K562 (cell line): Measurements from ENCODE around the gene RNF41. TPM values are rescaled to one million over a fixed set of nuclear protein-coding genes. Genes with fewer than 3 reads are reported as not detected.

Experiments used
- ATAC-seq: fragments of 200-7000 bp; cut with Tn5 transposase; 3 replicates; pipeline ENCODE4 v1.9.1; 2020; ENCODE audit warnings: moderate library complexity
- BruUV-seq: library from RNA; stranded (reverse); fragments of 400-500 nt; replicated peaks from 2 replicates; lab custom pipeline; 2021; lab: Mats Ljungman, UMichigan
- CTCF ChIA-PET: fragments of 300-600 bp; formaldehyde crosslinking; extraction: SDS; loops from one replicate; lab custom pipeline; 2021; ENCODE audit warnings: low intra/inter-chr PET ratio; lab: Yijun Ruan, JAX
- POLR2A ChIA-PET: fragments of 300-600, 350-650 bp; sonication (Branson Sonifier 250); formaldehyde crosslinking; extraction: SDS; loops from one replicate; lab custom pipeline; 2021; ENCODE audit warnings: antibody characterized with exemption, inconsistent platforms; lab: Yijun Ruan, JAX
- DNase-seq, 4 experiments: peaks; one replicate each; pipeline versions ENCODE4 v3.0.0 to v3.0.0-alpha.2; 2011 to 2018; ENCODE audit warnings: low spot score in 3 of 4, mixed read lengths in 3 of 4; ENCODE audit errors: extremely low read depth in 1 of 4
- FAIRE-seq: peaks from 2 replicates; lab custom pipeline; 2011; peaks lifted over from hg19 to GRCh38; lab: Jason Lieb, UNC
- H2AFZ ChIP-seq: 2 replicates; pipeline ENCODE4 v1.6.0; 2011; ENCODE audit warnings: low read depth, low read length, control low read depth, inconsistent platforms
- H3K27ac ChIP-seq: fragments of 200-600 bp; 3 replicates; pipeline ENCODE4 v1.8.0; 2011; ENCODE audit warnings: low read depth, mild to moderate bottlenecking, control low read depth, inconsistent platforms, low read length, moderate library complexity, mixed read lengths; ENCODE audit errors: extremely low read depth
- H3K27me3 ChIP-seq, 2 experiments: fragments of 300-600 bp in 1 of 2; 2 replicates in 1 of 2; 3 replicates in 1 of 2; pipeline versions ENCODE4 v1.6.0 to v1.8.0; 2011; ENCODE audit warnings: inconsistent platforms in 2 of 2, low read length in 2 of 2, mild to moderate bottlenecking in 1 of 2, mixed read lengths in 1 of 2, moderate library complexity in 1 of 2; ENCODE audit not compliant: control insufficient read depth in 2 of 2, insufficient read depth in 2 of 2
- H3K36me3 ChIP-seq: fragments of 300-600 bp; 3 replicates; pipeline ENCODE4 v1.8.0; 2011; ENCODE audit warnings: mild to moderate bottlenecking, low read length, inconsistent platforms; ENCODE audit not compliant: control insufficient read depth, insufficient read depth
- H3K4me1 ChIP-seq, 2 experiments: fragments of 200-600 bp in 1 of 2; replicated peaks in 1 of 2; 2 replicates in 1 of 2; 3 replicates in 1 of 2; pipeline versions ENCODE4 v1.5.1 to v1.8.0; 2011; ENCODE audit warnings: inconsistent platforms in 2 of 2, low read length in 2 of 2, mild to moderate bottlenecking in 1 of 2, mixed read lengths in 1 of 2, moderate library complexity in 1 of 2; ENCODE audit not compliant: control insufficient read depth in 2 of 2, insufficient read depth in 2 of 2
- H3K4me2 ChIP-seq: 2 replicates; pipeline ENCODE4 v1.6.1; 2011; ENCODE audit warnings: low read length, control low read depth, inconsistent platforms, mixed read lengths; ENCODE audit not compliant: insufficient read depth
- H3K4me3 ChIP-seq: fragments of 200-600 bp; sonication (generic), shearing (Covaris generic); 2 replicates; pipeline ENCODE4 v1.5.1; 2016; ENCODE audit warnings: control low read depth, inconsistent platforms
- H3K79me2 ChIP-seq: fragments of 200-600 bp; 3 replicates; pipeline ENCODE4 v1.8.0; 2011; ENCODE audit warnings: low read length, inconsistent platforms; ENCODE audit not compliant: control insufficient read depth, insufficient read depth
- H3K9ac ChIP-seq, 2 experiments: 2 replicates each; pipeline versions ENCODE4 v1.6.0 to v1.6.1; 2011; ENCODE audit warnings: low read depth in 2 of 2, low read length in 2 of 2, control low read depth in 1 of 2, inconsistent platforms in 1 of 2, mild to moderate bottlenecking in 1 of 2, mixed read lengths in 1 of 2; ENCODE audit not compliant: insufficient read depth in 1 of 2
- H3K9me1 ChIP-seq: one replicate; pipeline ENCODE4 v1.6.0; 2011; ENCODE audit warnings: inconsistent platforms, mild to moderate bottlenecking, low read length, moderate library complexity; ENCODE audit not compliant: control insufficient read depth, insufficient read depth
- H3K9me3 ChIP-seq: replicated peaks from 2 replicates; pipeline ENCODE4 v1.5.1; 2011; ENCODE audit warnings: low read depth, low read length, inconsistent platforms; ENCODE audit not compliant: control insufficient read depth, insufficient read depth
- H4K20me1 ChIP-seq: replicated peaks from 2 replicates; pipeline ENCODE4 v1.6.1; 2011; ENCODE audit warnings: low read length, inconsistent platforms, mixed read lengths; ENCODE audit not compliant: control insufficient read depth, insufficient read depth
- CGGBP1 ChIP-seq: fragments of 250-450 bp; sonication (Bioruptor Pico); IDR thresholded peaks from 2 replicates; pipeline ENCODE4 v1.9.0; 2021; ENCODE audit warnings: mild to moderate bottlenecking
- CTBP1 ChIP-seq: fragments of 450-650 bp; IDR thresholded peaks from 2 replicates; pipeline ENCODE4 v1.6.1; 2016; ENCODE audit warnings: borderline replicate concordance
- DDX20 ChIP-seq: fragments of 450-650 bp; IDR thresholded peaks from 2 replicates; pipeline ENCODE4 v1.6.1; 2016; ENCODE audit warnings: missing genetic modification characterization, low read depth, mild to moderate bottlenecking, missing compliant biosample characterization, moderate library complexity
- ERF ChIP-seq: fragments of 450-650 bp; formaldehyde crosslinking; IDR thresholded peaks from 2 replicates; pipeline ENCODE4 v1.4.0; 2020; ENCODE audit warnings: mild to moderate bottlenecking, mixed read lengths
- ETV1 ChIP-seq: fragments of 450-650 bp; conservative IDR thresholded peaks from 2 replicates; pipeline ENCODE4 v1.6.1; 2016; ENCODE audit warnings: missing genetic modification characterization, control low read depth, low read depth, missing compliant biosample characterization
- HNRNPLL ChIP-seq: fragments of 200-400 bp; formaldehyde crosslinking; IDR thresholded peaks from 2 replicates; pipeline ENCODE4 v1.6.1; 2017; ENCODE audit warnings: low read length, low read depth, mild to moderate bottlenecking; ENCODE audit not compliant: poor library complexity, severe bottlenecking
- ILF3 ChIP-seq: fragments of 450-650 bp; IDR thresholded peaks from 2 replicates; pipeline ENCODE4 v1.6.1; 2018; ENCODE audit warnings: antibody characterized with exemption, mild to moderate bottlenecking, moderate library complexity, borderline replicate concordance
- KAT7 ChIP-seq: sonication (generic); formaldehyde crosslinking; IDR thresholded peaks from 2 replicates; pipeline ENCODE4 v1.8.0; 2022; ENCODE audit warnings: missing genetic modification reagents, mild to moderate bottlenecking, borderline replicate concordance
- MNT ChIP-seq, 2 experiments: fragments of 450-650 bp; conservative IDR thresholded peaks; 2 replicates each; pipeline ENCODE4 v1.6.1; 2017; ENCODE audit warnings: mild to moderate bottlenecking in 2 of 2, moderate library complexity in 2 of 2
- NR4A1 ChIP-seq, 2 experiments: fragments of 250-450 bp in 1 of 2; fragments of 450-650 bp in 1 of 2; sonication (Bioruptor Pico) in 1 of 2; IDR thresholded peaks; 2 replicates each; pipeline versions ENCODE4 v1.4.0 to v1.6.1; 2016 to 2020; ENCODE audit warnings: mild to moderate bottlenecking in 2 of 2, missing compliant biosample characterization in 1 of 2, missing genetic modification characterization in 1 of 2, moderate library complexity in 1 of 2
- RBM17 ChIP-seq: fragments of 200-400 bp; formaldehyde crosslinking; IDR thresholded peaks from 2 replicates; pipeline ENCODE4 v1.6.1; 2017; ENCODE audit warnings: low read depth, mild to moderate bottlenecking, low read length, borderline replicate concordance
- SIN3A ChIP-seq, 2 experiments: fragments of 150-350 bp in 1 of 2; IDR thresholded peaks; 2 replicates each; pipeline ENCODE4 v1.6.1; 2011 to 2016; ENCODE audit warnings: borderline replicate concordance in 2 of 2, low read depth in 2 of 2, low read length in 2 of 2, mild to moderate bottlenecking in 2 of 2, moderate library complexity in 2 of 2; ENCODE audit not compliant: control insufficient read depth in 1 of 2
- U2AF2 ChIP-seq: fragments of 200-400 bp; formaldehyde crosslinking; optimal IDR thresholded peaks from 2 replicates; pipeline ENCODE3; 2017; ENCODE audit warnings: low read depth, mild to moderate bottlenecking, low read length
- ZNF133 ChIP-seq: fragments of 250-450 bp; sonication (Bioruptor Pico); IDR thresholded peaks from 2 replicates; pipeline ENCODE4 v1.4.0; 2020; ENCODE audit warnings: mild to moderate bottlenecking
- ZNF165 ChIP-seq: fragments of 250-450 bp; sonication (Bioruptor Pico); IDR thresholded peaks from 2 replicates; pipeline ENCODE4 v1.4.0; 2020; ENCODE audit warnings: borderline replicate concordance
- ZNF431 ChIP-seq: sonication (generic); formaldehyde crosslinking; IDR thresholded peaks from 2 replicates; pipeline ENCODE4 v1.8.0; 2022; ENCODE audit warnings: mild to moderate bottlenecking, missing genetic modification reagents
- WGBS: fragments of 100-300 bp; shearing (Covaris generic); methylation state at CpG from one replicate; pipeline ENCODE4 v1.1.6; 2016; ENCODE audit warnings: low coverage, mixed read lengths; ENCODE audit not compliant: insufficient coverage; ENCODE audit errors: missing lambda C conversion rate; 5-methylcytosine and 5-hydroxymethylcytosine counted together
- in situ Hi-C: fragments of 300-500 bp; cut with MboI; formaldehyde crosslinking; loops from 4 replicates; pipeline ENCODE4 v1.15.0; 2018; ENCODE audit warnings: inconsistent platforms, mixed read lengths
- intact Hi-C: fragments of 100-400 bp; cut with micrococcal nuclease; formaldehyde crosslinking; loops from 2 replicates; pipeline ENCODE4 v1.14.2; 2022
- polyA plus RNA-seq, 8 experiments: library from polyadenylated mRNA; depleted of rRNA in 4 of 8; stranded (reverse) in 5 of 8; unstranded in 3 of 8; fragments of >200 nt; fragmentation: Nextera tagmentation in 2 of 8; fragmentation: Illumina TruSeq in 1 of 8; extraction: Ambion mirVana in 2 of 8; extraction: Trizol in 1 of 8; gene quantifications; 2 replicates each; pipeline versions ENCODE4 v1.2.1 to v1.2.3, GENCODE V29; 2011 to 2014; ENCODE audit warnings: inconsistent platforms in 1 of 8, missing spikeins in 1 of 8
- total RNA-seq, 7 experiments: library from RNA; depleted of rRNA in 6 of 7; stranded (reverse); fragments of >200 nt in 6 of 7; fragmentation: Illumina TruSeq in 2 of 7; extraction: Trizol in 2 of 7; gene quantifications; 2 replicates each; pipeline versions ENCODE4 v1.2.1 to v1.2.3, GENCODE V29; 2011 to 2021; ENCODE audit warnings: low replicate concordance in 1 of 7
- TF ChIP-seq, protein P1 (sequence below): fragments of 450-650 bp; IDR thresholded peaks from 2 replicates; pipeline ENCODE4 v1.6.1; 2017; ENCODE audit warnings: antibody characterized with exemption, mild to moderate bottlenecking

Gene RNF41
- total and polyA plus RNA-seq, 9 of the 15 experiments (the other 6 are each of a cell fraction or from before 2014, with no cell fraction given) = 28.2 to 46.8 (median 33.8) TPM

GRCh38 chr12:56202366-56202765 lies 19.4 kb downstream of the RNF41 start:
- no peak for DNase-seq
- CTCF ChIA-PET = no interaction called here
- H3K4me3 ChIP-seq = no peak overlapping the region
- no peaks in the 10 kb centered on the region for H3K79me2 ChIP-seq
- FAIRE-seq = no peak
- H2AFZ ChIP-seq = peak overlapping the region; percentile 4
- peak; percentile 9 for ATAC-seq
- intact Hi-C loops = no loop called here
- H3K9ac ChIP-seq = no peak overlapping the region
- H3K9me1 ChIP-seq = no peaks in the 10 kb centered on the region
- peaks cover 27% of the 10 kb centered on the region for H3K36me3 ChIP-seq
- no peaks in the 10 kb centered on the region for H3K9me3 ChIP-seq
- WGBS = 5% methylated on average over 1 of the region's 1 CpG
- H3K4me1 ChIP-seq = peaks cover 2 to 25% of the 10 kb centered on the region in 2 experiments; a peak in 3 of 5 replicates
- POLR2A ChIA-PET = interaction anchor here (0.9 to 2.8 kb wide), 5 partner anchors 13 to 114 kb away, joined by 3 to 13 read pairs (median 5); partner anchors contain the start of genes CNPY2, RNF41 and SMARCC2
- H3K27me3 ChIP-seq = no peaks in the 10 kb centered on the region
- in situ Hi-C loops = no loop called here
- no TSS peak for BruUV-seq
- peak overlapping the region; percentile 37; the same call in 1 of the 3 replicates for H3K27ac ChIP-seq
- H3K4me2 ChIP-seq = no peak overlapping the region
- no peaks in the 10 kb centered on the region for H4K20me1 ChIP-seq
- TF ChIP-seq RBM17 (no peak), ZNF133 (CRISPR knock-in tag) (no peak), ILF3 (no peak), MNT (conservative IDR thresholded peaks at IDR 0.05) (no peak), CTBP1 (no peak), ZNF165 (CRISPR knock-in tag) (no peak), ETV1 (0 out of 2 replicates have a peak, but pooled peaks have one; percentile 25), SIN3A (IDR thresholded peaks at IDR 0.05; ENCODE audit: borderline replicate concordance in 2 of 2, control insufficient read depth in 1 of 2, low read depth in 2 of 2, low read length in 2 of 2) (no peak), HNRNPLL (no peak), ERF (no peak), CGGBP1 (no peak), DDX20 (tag) (no peak), U2AF2 (no peak), ZNF431 (CRISPR knock-in tag) (no peak), KAT7 (CRISPR knock-in tag) (no peak), NR4A1 (CRISPR knock-in tag; IDR thresholded peaks at IDR 0.05) (no peak), NR4A1 (tag; IDR thresholded peaks at IDR 0.05) (no peak)
- TF ChIP-seq, protein P1, sequence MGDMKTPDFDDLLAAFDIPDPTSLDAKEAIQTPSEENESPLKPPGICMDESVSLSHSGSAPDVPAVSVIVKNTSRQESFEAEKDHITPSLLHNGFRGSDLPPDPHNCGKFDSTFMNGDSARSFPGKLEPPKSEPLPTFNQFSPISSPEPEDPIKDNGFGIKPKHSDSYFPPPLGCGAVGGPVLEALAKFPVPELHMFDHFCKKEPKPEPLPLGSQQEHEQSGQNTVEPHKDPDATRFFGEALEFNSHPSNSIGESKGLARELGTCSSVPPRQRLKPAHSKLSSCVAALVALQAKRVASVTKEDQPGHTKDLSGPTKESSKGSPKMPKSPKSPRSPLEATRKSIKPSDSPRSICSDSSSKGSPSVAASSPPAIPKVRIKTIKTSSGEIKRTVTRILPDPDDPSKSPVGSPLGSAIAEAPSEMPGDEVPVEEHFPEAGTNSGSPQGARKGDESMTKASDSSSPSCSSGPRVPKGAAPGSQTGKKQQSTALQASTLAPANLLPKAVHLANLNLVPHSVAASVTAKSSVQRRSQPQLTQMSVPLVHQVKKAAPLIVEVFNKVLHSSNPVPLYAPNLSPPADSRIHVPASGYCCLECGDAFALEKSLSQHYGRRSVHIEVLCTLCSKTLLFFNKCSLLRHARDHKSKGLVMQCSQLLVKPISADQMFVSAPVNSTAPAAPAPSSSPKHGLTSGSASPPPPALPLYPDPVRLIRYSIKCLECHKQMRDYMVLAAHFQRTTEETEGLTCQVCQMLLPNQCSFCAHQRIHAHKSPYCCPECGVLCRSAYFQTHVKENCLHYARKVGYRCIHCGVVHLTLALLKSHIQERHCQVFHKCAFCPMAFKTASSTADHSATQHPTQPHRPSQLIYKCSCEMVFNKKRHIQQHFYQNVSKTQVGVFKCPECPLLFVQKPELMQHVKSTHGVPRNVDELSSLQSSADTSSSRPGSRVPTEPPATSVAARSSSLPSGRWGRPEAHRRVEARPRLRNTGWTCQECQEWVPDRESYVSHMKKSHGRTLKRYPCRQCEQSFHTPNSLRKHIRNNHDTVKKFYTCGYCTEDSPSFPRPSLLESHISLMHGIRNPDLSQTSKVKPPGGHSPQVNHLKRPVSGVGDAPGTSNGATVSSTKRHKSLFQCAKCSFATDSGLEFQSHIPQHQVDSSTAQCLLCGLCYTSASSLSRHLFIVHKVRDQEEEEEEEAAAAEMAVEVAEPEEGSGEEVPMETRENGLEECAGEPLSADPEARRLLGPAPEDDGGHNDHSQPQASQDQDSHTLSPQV = peak; percentile 70
